Keratinocyte (primary cell): ENCODE data around the gene ADGRB3. TPM values are rescaled to one million over a fixed set of nuclear protein-coding genes. Genes with fewer than 3 reads are reported as not detected.

Experiments
- DNase-seq: peaks from one replicate; pipeline ENCODE4 v3.0.0-alpha.2; 2011; ENCODE audit warnings: low read depth, missing footprints, low spot score
- FAIRE-seq: peaks from 2 replicates; lab custom pipeline; 2011; peaks lifted over from hg19 to GRCh38; lab: Jason Lieb, UNC
- H2AFZ ChIP-seq: 2 replicates; pipeline ENCODE4 v1.6.0; 2012; ENCODE audit warnings: low read length, control low read depth, inconsistent platforms; ENCODE audit not compliant: control insufficient read depth
- H3K27ac ChIP-seq: 2 replicates; pipeline ENCODE4 v1.5.1; 2011; ENCODE audit warnings: low read length; ENCODE audit not compliant: control insufficient read depth, insufficient read depth
- H3K27me3 ChIP-seq: 3 replicates; pipeline ENCODE4 v1.6.0; 2011; ENCODE audit warnings: low read length; ENCODE audit not compliant: control insufficient read depth, insufficient read depth; ENCODE audit errors: extremely low read depth
- H3K36me3 ChIP-seq, 2 experiments: 2 replicates in 1 of 2; 3 replicates in 1 of 2; pipeline ENCODE4 v1.5.1; 2011; ENCODE audit warnings: low read length in 2 of 2, mild to moderate bottlenecking in 1 of 2; ENCODE audit not compliant: control insufficient read depth in 2 of 2, insufficient read depth in 2 of 2; ENCODE audit errors: extremely low read depth in 1 of 2
- H3K4me1 ChIP-seq: 3 replicates; pipeline ENCODE4 v1.5.1; 2011; ENCODE audit warnings: low read length; ENCODE audit not compliant: control insufficient read depth, insufficient read depth; ENCODE audit errors: extremely low read depth
- H3K4me2 ChIP-seq: 3 replicates; pipeline ENCODE4 v1.6.0; 2011; ENCODE audit warnings: low read depth, low read length; ENCODE audit not compliant: control insufficient read depth, insufficient read depth; ENCODE audit errors: extremely low read depth
- H3K4me3 ChIP-seq, 3 experiments: fragments of 200-600 bp in 1 of 3; sonication (generic) in 1 of 3; 2 replicates in 2 of 3; 3 replicates in 1 of 3; pipeline ENCODE4 v1.5.1; 2011 to 2016; ENCODE audit warnings: low read length in 3 of 3, mild to moderate bottlenecking in 3 of 3, control low read depth in 2 of 3, inconsistent platforms in 1 of 3, low read depth in 1 of 3, mixed read lengths in 1 of 3, mixed run types in 1 of 3, moderate library complexity in 1 of 3; ENCODE audit not compliant: control insufficient read depth in 2 of 3, insufficient read depth in 2 of 3; ENCODE audit errors: extremely low read depth in 1 of 3
- H3K79me2 ChIP-seq: 2 replicates; pipeline ENCODE4 v1.6.0; 2012; ENCODE audit warnings: low read length; ENCODE audit not compliant: control insufficient read depth, insufficient read depth
- H3K9ac ChIP-seq: 3 replicates; pipeline ENCODE4 v1.6.0; 2011; ENCODE audit warnings: low read length; ENCODE audit not compliant: control insufficient read depth, insufficient read depth; ENCODE audit errors: extremely low read depth
- H3K9me1 ChIP-seq: 3 replicates; pipeline ENCODE4 v1.6.0; 2011; ENCODE audit warnings: low read length; ENCODE audit not compliant: control insufficient read depth, insufficient read depth; ENCODE audit errors: extremely low read depth
- H3K9me3 ChIP-seq: 2 replicates; pipeline ENCODE4 v1.5.1; 2012; ENCODE audit warnings: low read depth, low read length; ENCODE audit not compliant: control insufficient read depth
- H4K20me1 ChIP-seq: 3 replicates; pipeline ENCODE4 v1.6.0; 2011; ENCODE audit warnings: low read length; ENCODE audit not compliant: control insufficient read depth, insufficient read depth; ENCODE audit errors: extremely low read depth
- EZH2 ChIP-seq: IDR thresholded peaks from one replicate; pipeline ENCODE4 v1.6.1; 2012; ENCODE audit warnings: inconsistent platforms, mild to moderate bottlenecking, low read length, moderate library complexity
- dilution Hi-C: fragments of 300-500 bp; cut with MboI; formaldehyde crosslinking; loops from one replicate; pipeline ENCODE4 v1.7.0; 2020; ENCODE audit warnings: low sequenced_read_pairs; ENCODE audit not compliant: extremely low pct_ligation_motif_present
- polyA plus RNA-seq, 5 experiments: library from polyadenylated mRNA; depleted of rRNA in 3 of 5; stranded (reverse) in 3 of 5; stranded (forward) in 1 of 5; unstranded in 1 of 5; fragments of >200 nt; gene quantifications; 1 replicate in 1 of 5; 2 replicates in 3 of 5; 3 replicates in 1 of 5; pipeline versions ENCODE4 v1.2.1 to v1.2.3, GENCODE V29; 2011 to 2012; ENCODE audit warnings: missing spikeins in 2 of 5, low read depth in 1 of 5, low replicate concordance in 1 of 5
- TF ChIP-seq, protein P1 (sequence below), 3 experiments: IDR thresholded peaks in 1 of 3; conservative IDR thresholded peaks in 1 of 3; optimal IDR thresholded peaks in 1 of 3; 2 replicates in 2 of 3; 3 replicates in 1 of 3; pipeline versions ENCODE3 to v1.5.1; 2011; ENCODE audit warnings: low read length in 3 of 3, mild to moderate bottlenecking in 3 of 3, moderate library complexity in 2 of 3, control low read depth in 1 of 3, inconsistent platforms in 1 of 3; ENCODE audit not compliant: insufficient read depth in 2 of 3; ENCODE audit errors: extremely low read depth in 1 of 3

The ADGRB3 gene
- polyA plus RNA-seq, 1 donor (not counting 4 experiments of a cell fraction or from before 2014, with no cell fraction given), result not detected

DNA sequence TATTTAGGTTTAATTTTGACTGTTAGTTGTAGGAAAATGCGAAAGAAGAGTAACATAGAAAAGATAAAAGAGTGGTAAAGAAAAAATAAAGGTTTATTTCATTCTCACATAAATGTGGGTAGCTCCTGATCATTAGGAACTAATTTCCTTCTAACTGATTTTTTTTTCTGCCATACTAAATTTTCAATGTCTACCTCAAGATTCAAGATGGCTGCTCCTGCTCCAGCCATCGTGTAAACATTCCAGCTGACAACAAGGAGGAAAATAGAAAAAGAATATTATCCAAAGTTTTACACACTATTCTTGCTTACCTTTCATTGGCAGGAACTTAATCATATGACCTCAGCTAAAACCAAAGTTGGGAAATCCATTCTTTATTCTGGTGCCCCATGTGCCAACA is 673.5 kb downstream of the ADGRB3 start:
- Histone ChIP-seq H3K9me3 (no peaks in the 10 kb centered on the region), H3K27ac (no peak overlapping the region), H3K79me2 (no peaks in the 10 kb centered on the region), H4K20me1 (no peaks in the 10 kb centered on the region), H3K27me3 (no peaks in the 10 kb centered on the region), H3K4me2 (no peak overlapping the region), H2AFZ (no peak overlapping the region), H3K36me3 (no peaks in the 10 kb centered on the region), H3K4me1 (no peaks in the 10 kb centered on the region), H3K4me3 (no peak overlapping the region), H3K9me1 (no peaks in the 10 kb centered on the region), H3K9ac (no peak overlapping the region)
- dilution Hi-C loops, result no loop called here
- DNase-seq (no peak), FAIRE-seq (no peak)
- TF ChIP-seq, protein P1, sequence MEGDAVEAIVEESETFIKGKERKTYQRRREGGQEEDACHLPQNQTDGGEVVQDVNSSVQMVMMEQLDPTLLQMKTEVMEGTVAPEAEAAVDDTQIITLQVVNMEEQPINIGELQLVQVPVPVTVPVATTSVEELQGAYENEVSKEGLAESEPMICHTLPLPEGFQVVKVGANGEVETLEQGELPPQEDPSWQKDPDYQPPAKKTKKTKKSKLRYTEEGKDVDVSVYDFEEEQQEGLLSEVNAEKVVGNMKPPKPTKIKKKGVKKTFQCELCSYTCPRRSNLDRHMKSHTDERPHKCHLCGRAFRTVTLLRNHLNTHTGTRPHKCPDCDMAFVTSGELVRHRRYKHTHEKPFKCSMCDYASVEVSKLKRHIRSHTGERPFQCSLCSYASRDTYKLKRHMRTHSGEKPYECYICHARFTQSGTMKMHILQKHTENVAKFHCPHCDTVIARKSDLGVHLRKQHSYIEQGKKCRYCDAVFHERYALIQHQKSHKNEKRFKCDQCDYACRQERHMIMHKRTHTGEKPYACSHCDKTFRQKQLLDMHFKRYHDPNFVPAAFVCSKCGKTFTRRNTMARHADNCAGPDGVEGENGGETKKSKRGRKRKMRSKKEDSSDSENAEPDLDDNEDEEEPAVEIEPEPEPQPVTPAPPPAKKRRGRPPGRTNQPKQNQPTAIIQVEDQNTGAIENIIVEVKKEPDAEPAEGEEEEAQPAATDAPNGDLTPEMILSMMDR (optimal IDR thresholded peaks at IDR 0.05 in 1 of 3, IDR thresholded peaks at IDR 0.05 in 1 of 3, conservative IDR thresholded peaks at IDR 0.05 in 1 of 3; ENCODE audit: extremely low read depth in 1 of 3, insufficient read depth in 2 of 3, low read length in 3 of 3), result no peak
- no peak for TF ChIP-seq EZH2

- TF ChIP-seq EZH2, result no peak
- TF ChIP-seq, protein P1 (optimal IDR thresholded peaks at IDR 0.05 in 1 of 3, IDR thresholded peaks at IDR 0.05 in 1 of 3, conservative IDR thresholded peaks at IDR 0.05 in 1 of 3; ENCODE audit: extremely low read depth in 1 of 3, insufficient read depth in 2 of 3, low read length in 3 of 3), result no peak
- H3K9me1 ChIP-seq, result no peaks in the 10 kb centered on the region
- DNase-seq, result no peak
- H3K9me3 ChIP-seq, result no peaks in the 10 kb centered on the region
- H3K27me3 ChIP-seq, result no peaks in the 10 kb centered on the region
- H4K20me1 ChIP-seq, result no peaks in the 10 kb centered on the region
- H2AFZ ChIP-seq, result no peak overlapping the region
- no peak overlapping the region for H3K9ac ChIP-seq
- H3K36me3 ChIP-seq, result no peaks in the 10 kb centered on the region
- dilution Hi-C loops, result no loop called here
- no peaks in the 10 kb centered on the region for H3K4me1 ChIP-seq
- H3K4me3 ChIP-seq, result no peak overlapping the region
- H3K79me2 ChIP-seq, result no peaks in the 10 kb centered on the region
- H3K27ac ChIP-seq, result no peak overlapping the region
- FAIRE-seq, result no peak
- H3K4me2 ChIP-seq, result no peak overlapping the region
Observed at GRCh38 chr6:69311888-69312287, 676.8 kb downstream of the ADGRB3 start.
